Putamen (tissue), 1 donor: Measurements from ENCODE around the gene DMAC2.
"Not testable (repeated sequence)": the region's sequence is repeated elsewhere in the genome, so short reads cannot be mapped to it uniquely, and the experiment has no call there.

Source experiments
- DNase-seq: peaks from one replicate; pipeline ENCODE4 v3.0.0-alpha.2; 2016; ENCODE audit warnings: low spot score

DMAC2 gene

DNA sequence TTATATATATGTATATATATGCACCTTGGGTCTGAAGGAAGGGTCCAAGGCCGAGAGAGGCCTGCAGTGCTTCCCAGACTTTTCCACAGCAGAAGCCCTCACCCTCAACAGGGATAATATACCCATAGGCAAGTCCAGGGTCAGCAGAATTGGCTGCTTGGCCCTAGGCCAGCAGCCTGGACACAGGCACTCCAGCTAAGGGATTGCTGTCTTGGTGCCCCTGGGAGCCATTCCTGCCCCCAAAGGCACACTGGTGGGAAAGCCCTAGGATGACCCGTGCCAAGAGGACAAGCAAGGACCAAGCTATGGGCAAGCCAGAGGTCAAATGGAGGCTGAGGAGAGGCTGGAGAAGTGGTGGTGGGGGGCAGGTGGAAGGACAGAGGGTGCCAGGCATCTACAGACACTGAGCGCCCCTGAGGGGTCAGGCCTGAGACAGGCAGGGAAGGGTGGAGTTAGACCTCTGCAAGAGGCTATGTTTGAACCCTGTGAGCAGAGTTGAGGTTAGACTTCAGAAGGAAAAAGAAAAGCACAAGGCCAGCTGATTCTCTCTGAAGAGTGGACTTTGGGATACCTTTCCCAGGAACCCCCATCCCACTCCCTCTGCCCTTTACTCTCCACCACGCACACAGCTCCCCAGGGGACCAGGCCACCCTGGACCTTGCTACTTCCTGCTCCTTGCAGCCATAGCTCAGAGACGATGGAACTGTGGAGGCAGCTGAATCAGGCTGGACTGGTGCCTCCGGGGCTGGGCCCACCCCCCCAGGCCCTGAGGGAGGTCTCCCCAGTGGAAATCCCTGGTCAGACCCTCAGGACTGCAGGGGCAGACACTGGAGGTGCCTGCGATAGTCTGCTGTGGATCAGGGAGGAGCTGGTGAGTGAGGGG is 3.0 kb upstream of the DMAC2 start, which contains the start of gene ERICH4:
TSS of gene ERICH4 (plus strand) at position 684 of the 883 bp plus-strand sequence. CDS start at position 698, 14 bp downstream.
- DNase-seq, result no peak

DNA sequence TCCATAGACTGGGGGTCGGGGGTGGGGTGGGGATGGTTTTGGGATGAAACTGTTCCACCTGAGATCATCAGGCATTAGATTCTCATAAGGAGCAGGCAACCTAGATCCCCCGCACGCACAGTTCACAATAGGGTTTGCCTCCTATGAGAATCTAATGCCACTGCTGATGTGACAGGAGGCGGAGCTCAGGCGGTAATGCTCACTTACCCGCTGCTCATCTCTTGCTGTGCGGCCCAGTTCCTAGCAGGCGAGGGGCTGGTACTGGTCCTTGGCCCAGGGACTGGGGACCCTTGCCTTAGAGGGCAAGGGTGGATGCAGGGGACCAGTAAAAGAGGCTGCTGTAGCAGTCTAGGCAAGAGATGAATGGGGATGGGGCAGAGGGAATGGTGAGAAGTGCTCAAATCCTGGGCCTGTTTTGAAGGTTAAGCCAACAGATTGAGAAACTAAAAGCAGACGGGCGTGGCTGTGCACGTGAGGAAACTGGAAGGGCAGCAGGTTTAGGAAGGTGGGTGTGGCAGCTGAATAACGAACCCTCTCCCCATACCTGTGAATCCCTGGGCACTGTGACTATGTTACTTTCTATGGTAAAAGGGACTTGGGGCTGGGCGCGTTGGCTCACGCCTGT is 1.7 kb upstream of the DMAC2 start:
- DNase-seq, result no peak

DNA sequence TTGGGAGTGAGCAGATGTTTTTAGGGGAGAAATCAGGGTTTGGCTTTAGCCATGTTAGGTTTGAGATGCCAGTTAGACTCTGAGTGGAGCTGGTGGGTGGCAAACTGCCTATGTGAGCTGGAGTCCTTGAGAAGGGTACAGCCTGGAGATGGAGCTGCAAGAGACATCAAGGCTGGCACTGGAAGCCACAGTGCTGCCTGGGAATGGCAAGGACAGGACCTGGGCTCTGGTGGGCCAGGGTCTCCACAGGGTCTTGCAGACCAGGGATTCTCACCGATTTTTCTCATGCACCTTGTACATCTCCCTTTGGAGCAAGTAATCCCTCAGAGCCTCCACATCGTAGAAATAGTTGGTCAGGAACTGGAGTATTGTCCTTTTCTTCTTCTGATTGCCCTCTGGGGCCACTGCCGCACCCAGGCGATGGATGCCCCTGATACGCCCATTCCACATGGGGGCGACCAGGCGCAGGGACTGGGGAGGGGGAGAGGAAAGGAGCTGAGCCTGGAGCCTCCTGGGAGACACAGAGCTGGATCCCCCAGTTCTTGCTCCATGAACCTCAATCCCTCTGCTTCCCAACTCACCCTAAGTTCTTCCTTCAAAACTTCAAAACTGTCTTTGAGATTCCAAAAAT is 1.7 kb downstream of the DMAC2 start:
- no peak for DNase-seq

DNA sequence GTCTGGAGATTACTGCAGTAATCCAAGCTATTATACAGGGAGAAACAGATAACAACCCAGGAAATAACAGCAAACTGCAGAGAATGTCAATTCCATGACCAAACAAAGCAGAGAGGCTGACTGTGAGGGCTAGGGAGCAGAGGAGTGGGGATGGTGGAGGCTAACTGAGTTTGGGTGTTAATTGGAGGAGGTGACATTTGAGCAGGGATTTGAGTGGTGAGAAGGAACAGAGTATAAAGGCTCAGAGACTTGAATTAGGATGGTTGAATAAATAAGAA is 3.1 kb downstream of the DMAC2 start:
- DNase-seq, result no peak

DNA sequence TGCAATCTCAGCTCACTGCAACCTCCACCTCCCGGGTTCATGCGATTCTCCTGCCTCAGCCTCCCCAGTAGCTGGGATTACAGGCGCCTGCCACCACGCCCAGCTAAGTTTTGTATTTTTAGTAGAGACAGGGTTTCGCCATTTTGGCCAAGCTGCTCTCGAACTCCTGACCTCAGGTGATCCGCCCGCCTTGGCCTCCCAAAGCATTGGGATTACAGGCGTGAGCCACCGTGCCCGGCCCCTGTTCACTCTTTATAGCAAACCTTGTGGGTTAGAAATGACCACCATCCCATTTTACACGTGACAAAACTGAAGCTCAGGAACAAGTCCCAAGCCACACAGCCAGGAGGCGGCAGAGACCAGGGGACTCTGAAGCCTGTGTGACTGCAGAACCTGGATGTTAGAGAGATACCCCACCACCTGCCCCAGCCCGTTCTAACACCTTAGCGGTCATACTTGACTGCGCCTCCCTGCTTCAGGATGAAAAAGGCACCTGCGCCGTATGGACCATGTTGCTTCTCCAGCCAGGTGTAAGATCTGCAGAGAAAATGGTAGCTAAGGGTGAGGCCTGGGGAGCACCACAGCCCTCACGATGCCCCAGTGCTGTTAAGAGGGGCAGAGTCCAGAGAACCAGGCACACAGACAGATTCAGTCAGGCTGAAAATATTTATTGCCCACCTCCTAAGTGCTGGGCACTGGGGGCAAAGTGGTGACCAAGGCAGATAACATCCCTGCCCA is 3.6 kb downstream of the DMAC2 start:
- DNase-seq, result no peak

DNA sequence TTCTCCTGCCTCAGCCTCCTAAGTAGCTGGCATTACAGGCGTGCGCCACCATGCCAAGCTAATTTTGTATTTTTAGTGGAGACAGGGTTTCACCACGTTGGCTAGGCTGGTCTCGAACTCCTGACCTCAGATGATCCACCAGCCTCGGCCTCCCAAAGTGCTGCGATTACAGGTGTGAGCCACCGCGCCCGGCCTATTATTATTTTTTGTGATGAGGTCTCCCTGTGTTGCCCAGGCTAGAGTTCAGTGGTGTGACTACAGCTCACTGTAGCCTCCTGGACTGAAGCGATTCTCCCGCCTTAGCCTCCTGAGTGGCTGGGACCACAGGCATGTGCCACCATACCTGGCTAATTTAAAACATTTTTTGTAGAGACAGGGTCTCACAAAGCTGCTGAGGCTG is 4.3 kb downstream of the DMAC2 start:
- not testable (repeated sequence) for DNase-seq

DNA sequence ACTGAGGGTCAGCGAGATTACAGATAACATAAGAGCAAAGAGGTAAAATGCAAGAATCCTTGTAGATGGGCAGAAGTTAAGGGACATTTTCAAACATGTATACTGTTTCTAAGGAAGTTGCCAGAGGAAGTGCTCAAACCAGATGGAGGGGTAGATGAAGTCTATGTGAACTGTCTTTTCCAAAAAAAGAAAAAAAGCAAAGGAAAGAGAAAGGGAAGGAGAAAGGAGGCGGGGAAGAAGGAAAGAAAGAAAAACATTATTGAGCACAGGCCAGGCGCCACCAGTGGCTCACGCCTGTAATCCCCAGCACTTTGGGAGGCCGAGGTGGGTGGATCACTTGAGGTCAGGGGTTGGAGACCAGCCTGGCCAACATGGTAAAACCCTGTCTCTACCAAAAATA is 5.3 kb downstream of the DMAC2 start:
- no peak for DNase-seq

DNA sequence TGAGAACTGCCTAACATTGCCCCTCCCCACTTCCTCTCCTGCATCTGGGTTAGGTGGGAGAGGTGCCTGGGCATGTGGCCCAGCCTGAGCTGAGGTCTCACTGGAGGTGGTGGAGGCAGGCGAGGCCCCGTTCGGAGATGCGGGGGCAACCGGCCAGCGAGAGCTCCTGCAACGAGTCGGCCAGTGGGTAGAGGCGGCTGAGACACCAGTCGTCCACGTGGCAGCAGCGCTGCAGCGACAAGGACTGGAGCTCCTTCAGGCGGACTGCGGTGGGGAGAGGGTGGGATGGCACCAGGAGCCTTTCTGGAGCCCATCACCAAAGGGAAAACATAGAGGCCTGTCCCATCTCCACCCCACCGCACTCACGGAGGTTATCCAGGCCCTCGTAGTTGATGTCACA is 6.5 kb downstream of the DMAC2 start:
- DNase-seq, result no peak

DNA sequence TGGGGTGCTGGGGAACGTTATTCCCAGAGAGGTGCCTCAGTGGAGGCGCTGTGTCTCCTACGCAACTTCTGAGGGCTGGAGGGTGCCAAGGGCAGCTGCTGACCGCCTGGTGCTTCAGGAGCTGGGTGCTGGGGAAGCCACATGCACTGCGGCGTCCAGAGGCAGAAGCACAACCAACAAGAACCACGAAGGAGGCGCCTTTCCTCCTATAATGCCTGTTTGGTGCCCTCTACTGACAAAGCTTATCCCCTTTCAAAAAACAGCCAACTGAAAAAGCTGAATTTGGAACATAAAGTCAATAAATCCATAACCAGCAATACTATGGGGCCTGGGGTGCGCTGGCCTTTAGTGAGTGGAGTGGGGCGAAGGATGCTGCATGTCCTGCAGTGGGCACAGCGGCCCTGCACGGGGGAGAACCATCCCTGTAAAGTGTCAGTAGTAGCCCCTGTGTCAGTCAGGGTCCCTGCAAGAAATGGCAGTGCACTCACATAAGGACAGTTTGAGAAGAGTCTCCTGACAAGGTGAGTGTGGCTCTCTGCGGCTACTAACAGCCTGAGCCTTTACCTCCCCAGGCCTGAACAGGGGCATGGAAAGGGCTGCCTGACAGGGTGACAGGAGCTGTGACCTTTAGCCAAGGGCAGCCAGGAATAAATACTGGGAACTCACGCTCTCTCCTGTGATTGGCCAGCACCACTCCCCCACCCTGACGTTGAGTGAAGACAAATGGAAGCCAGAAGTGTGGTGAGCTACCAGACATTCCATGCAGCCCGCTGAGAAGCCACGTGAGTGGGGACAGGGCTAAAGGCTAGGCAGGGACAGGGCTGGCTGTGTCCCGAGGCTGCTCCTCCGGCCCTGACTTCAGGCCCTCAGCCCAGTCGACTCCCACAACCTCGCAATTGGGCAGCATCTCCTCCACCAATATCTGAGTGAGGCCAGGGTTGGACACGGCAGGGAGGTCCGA is 8.0 kb downstream of the DMAC2 start:
- DNase-seq, result no peak

DNA sequence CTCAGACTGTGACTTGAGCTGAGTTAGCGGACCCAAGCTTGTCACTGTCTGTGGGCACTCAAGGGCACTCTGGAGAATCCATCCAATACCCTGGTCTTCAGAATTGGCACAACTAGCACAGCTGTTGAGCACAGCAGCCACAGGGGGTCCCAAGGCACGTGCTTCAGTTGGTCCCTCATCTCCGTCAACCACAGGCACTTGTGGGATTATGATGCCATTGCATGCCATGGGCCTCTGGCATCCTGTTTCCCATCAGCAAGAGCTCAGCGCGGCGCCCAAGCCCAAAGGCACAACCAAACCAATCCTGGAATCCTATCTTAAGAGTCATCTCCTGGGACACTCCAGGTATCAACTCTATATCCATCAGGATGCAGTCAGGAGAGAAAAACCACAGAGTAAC is 8.8 kb downstream of the DMAC2 start:
- no peak for DNase-seq

DNA sequence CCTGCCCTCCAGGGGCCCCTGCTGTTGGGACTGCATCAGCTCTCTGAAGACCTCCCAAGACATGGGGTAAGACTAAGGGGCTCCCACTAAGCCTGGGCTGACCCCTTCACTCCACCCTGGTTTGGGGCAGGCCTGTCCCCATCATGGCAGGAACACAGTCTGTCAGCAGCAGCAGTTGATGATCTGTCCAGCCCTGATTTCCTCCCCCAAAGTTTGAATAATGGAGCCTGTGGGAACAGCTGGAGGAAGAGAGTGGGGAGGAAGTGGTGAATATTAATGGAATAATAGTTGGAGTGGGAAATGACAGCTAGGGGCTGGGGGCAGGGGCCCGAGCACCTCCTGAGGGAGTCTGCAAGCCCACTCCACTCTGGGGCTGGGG is 11.2 kb downstream of the DMAC2 start:
- DNase-seq, result no peak

DNA sequence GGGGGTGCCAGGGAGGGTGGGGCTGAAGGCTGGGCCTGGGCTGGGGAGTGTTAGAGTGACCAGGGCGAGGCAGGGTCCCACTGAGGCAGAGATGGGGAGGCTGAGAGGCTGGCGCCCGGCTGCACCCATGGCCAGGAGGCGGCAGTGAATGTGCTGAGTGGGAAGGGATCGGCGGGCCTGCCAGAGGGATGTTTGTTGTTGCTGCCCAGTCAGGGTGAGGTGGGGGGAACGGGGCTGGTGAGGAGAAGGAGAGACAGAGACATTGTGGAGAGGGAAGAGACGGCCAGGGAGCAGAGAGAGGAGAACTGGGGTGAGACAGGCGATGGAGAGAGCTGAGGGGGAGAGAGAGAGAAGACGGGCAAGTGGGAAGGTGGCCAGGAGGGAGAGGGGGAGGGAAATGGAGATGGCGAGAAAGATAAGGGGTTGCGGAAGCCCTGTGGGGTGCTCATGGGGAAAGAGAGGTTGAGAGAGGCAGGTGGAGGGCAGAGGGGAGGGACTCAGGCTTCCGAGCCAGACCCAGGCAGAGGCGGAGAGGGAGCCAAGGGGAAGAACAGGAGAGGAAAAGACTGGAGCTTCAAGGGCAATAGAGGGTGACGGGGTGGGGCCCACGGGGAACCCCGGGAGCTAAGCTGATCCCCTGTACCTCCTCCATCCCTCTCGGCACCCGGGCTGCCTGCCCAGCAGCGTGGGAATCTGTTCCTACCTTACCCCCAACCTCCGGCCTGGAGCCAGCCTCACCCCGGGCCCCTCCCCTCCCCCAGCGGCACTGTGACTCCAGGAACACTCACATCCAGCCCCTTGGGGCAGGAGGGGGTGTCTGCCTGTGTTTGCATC is 11.8 kb downstream of the DMAC2 start:
- DNase-seq, result no peak

DNA sequence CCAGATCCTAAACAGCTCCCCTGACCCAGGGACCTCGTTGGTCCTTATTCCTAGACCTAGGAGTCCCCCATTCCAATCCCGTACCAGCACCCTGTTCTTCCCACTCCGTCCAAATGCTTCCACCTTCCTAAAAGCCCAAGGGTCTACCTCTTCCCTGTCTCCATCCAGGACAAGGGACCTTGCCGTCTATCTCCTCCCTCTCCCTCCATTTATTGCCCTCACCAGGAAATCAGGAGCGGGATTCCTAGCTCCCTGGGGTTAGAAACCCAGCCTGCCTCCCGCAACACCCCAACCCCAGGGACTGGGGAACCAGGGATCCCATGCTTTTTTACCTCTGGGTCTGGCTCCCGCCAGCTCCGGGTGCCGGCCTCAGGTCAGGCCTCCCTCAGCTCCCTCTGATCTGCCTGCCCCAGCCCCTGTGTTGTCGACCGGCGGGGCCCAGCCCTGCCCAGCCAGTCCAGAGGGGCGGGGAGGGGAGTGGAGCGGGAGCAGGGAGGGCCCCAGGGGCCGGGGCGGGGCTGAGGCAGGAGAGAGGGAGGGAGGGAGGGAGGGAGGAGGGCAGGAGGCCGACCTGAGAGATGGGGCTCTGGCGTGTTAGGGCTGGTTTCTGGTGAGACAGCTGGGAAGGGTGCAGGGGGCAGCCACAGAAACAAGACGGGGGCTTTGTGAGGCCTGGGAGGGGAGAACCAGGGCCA is 12.6 kb downstream of the DMAC2 start, which contains the start of gene B3GNT8:
TSS of gene B3GNT8 (minus strand) at position 423 of the 695 bp plus-strand sequence. CDS start 596 bp downstream, outside the sequence.
- no peak for DNase-seq

DNA sequence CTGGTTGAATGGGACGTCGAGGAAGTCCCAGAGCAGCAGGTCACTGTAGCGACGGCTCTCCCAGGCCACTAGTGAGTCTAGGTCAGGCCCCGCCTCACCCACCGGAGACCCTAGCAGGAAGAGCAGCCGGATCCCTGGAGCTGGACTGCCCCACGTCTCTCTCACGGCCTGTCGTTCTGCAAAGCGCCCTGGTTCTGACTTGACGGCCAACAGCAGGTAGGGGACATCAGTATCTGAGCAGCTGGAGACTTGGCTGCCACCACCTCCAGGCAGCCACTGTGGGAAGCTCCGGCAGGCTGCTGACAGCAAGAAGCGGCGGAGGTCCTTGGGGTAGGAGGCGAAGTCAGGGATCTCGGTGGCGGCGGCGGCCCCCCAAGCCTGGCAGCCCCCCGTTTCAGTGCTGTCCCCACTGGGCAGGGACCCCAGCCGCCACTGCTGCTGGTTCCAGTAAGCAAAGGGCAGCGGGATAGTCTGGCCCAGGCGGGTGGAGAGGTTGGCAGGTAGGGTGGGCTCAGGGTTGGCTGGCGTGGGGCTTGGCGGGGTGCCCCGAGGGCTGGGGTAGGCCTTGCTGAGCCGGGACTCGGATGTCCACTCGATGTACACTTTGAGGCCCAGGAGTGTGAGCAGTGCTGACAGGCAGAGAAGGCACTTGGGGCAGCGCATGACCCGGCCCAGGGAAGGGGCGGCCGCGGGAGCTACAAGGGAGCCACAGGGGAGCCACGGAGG is 13.4 kb downstream of the DMAC2 start:
- no peak for DNase-seq

DNA sequence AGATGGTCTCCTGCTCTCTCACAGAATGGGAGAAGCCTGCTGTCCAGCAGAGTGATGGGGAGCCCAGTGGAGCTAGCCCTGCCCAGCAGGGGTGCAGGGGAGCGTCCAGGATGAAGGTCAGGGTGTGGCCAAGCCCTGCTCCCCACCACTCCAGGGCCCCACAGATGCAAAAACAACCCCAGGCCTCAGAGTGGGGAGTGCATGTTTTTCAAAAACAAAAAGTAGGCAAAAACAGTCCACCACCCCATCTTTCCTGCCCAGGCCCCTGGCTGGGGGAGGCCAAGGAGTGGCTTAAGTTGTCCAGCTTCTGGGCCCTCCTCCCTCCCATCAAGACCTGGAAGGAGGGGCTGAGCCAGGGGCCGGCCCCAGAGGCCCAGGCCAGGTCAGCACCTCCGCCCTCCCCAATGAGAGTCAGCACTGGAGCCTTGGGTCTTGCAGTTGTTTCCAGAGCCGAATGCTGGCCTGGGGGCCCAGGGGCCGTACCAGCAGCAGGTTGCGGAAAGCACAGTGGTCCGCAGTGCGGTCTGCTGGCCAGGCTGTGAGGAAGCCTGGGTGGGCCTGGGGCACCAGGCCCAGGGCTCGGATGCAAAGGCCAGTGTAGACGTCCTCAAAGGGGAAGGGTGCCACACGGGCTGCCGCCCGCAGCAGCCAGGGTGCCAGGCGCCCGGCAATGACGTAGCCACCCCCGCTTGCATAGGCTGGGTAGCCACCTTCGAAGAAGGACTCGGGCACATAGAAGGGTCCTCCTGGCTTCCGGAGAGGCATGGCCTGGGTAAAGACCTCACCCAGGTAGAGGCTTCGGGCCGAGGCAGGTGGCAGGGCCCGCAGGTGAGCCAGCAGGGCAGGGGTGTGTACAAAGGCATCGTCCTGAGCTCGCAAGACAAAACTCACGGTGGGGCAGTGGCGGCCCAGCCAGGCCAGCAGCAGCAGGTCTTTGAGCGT is 14.3 kb downstream of the DMAC2 start:
- no peak for DNase-seq

DNA sequence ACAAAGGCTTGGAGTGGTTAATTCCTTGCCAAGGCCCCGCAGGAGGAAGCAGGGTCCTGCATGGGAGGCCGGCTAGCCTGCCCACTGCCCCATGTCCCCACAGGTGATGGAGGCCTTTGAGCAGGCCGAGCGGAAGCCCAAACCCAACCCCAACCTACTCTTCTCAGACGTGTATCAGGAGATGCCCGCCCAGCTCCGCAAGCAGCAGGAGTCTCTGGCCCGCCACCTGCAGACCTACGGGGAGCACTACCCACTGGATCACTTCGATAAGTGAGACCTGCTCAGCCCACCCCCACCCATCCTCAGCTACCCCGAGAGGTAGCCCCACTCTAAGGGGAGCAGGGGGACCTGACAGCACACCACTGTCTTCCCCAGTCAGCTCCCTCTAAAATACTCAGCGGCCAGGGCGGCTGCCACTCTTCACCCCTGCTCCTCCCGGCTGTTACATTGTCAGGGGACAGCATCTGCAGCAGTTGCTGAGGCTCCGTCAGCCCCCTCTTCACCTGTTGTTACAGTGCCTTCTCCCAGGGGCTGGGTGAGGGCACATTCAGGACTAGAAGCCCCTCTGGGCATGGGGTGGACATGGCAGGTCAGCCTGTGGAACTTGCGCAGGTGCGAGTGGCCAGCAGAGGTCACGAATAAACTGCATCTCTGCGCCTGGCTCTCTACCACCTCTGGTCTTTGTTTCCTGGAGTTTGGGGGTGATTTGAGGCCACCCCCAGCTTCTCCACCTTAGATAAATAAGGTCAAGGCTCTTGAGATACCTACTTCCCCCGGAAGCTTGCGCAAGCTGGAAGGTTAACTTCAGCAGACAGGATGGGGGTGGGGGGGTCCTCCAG is 15.2 kb downstream of the DMAC2 start:
- DNase-seq, result no peak

DNA sequence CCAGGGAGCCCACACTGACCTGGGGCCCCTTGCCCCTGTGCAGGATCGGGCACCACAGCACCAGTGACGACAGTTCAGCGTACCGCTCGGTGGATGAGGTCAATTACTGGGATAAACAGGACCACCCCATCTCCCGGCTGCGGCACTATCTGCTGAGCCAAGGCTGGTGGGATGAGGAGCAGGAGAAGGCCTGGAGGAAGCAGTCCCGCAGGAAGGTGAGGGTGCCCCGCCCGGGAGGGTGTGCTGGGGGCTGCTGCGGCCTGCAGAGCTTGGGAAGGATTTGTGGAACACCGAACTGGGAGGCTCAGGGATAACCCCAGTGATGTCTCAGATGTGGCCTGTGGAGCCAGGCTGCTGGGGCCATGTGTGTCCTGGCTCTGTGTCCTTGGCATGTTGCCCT is 16.8 kb downstream of the DMAC2 start:
- no peak for DNase-seq
